GM12865 (cell line): Measurements from ENCODE around the gene SH2D6.

Experiments used
- DNase-seq: peaks from one replicate; pipeline ENCODE4 v3.0.0; 2010; ENCODE audit warnings: low read depth
- H3K4me3 ChIP-seq: 2 replicates; pipeline ENCODE4 v1.5.1; 2011; ENCODE audit warnings: mild to moderate bottlenecking, low read depth, low read length, control low read depth
- CTCF ChIP-seq: IDR thresholded peaks from 2 replicates; pipeline ENCODE4 v1.5.1; 2011; ENCODE audit warnings: low read length, control low read depth, low read depth, inconsistent platforms; ENCODE audit not compliant: insufficient read depth; ENCODE audit errors: missing control alignments

Gene SH2D6

GRCh38 chr2:85449214-85449588 lies 30.7 kb downstream of the SH2D6 start:
- no peak for TF ChIP-seq CTCF
- no peak overlapping the region for H3K4me3 ChIP-seq
- no peak for DNase-seq

- no peak for TF ChIP-seq CTCF
- no peak overlapping the region for H3K4me3 ChIP-seq
- DNase-seq, result no peak
These were observed 33.7 kb downstream of the SH2D6 start for GRCh38 chr2:85452237-85452636.

- no peak for DNase-seq
- H3K4me3 ChIP-seq, result no peak overlapping the region
- no peak for TF ChIP-seq CTCF
These were observed 35.1 kb downstream of the SH2D6 start for GRCh38 chr2:85453571-85453970.

- no peak for DNase-seq
- H3K4me3 ChIP-seq, result no peak overlapping the region
- TF ChIP-seq CTCF, result no peak
These were observed 37.1 kb downstream of the SH2D6 start for GRCh38 chr2:85455552-85456090.

GRCh38 chr2:85457043-85457442 lies 38.5 kb downstream of the SH2D6 start:
- DNase-seq, result no peak
- no peak for TF ChIP-seq CTCF
- H3K4me3 ChIP-seq, result no peak overlapping the region

- TF ChIP-seq CTCF, result no peak
- no peak overlapping the region for H3K4me3 ChIP-seq
- DNase-seq, result no peak
These were observed 39.4 kb downstream of the SH2D6 start for GRCh38 chr2:85457877-85458316.

- H3K4me3 ChIP-seq, result no peak overlapping the region
- no peak for DNase-seq
- no peak for TF ChIP-seq CTCF
These were observed 40.4 kb downstream of the SH2D6 start for GRCh38 chr2:85458601-85459563.
